Upper lobe of left lung (tissue), 4 donors: ENCODE results near the gene SHOC1.

Experiments
- POLR2A ChIP-seq, 4 donors: fragments of 450-650 bp; IDR thresholded peaks; one replicate each; pipeline ENCODE4 v1.5.1; 2016 to 2017; ENCODE audit warnings: antibody characterized with exemption in 4 of 4, mild to moderate bottlenecking in 2 of 4
- POLR2AphosphoS5 ChIP-seq, 2 donors: sonication (generic); formaldehyde crosslinking; IDR thresholded peaks; one replicate each; pipeline ENCODE4 v1.5.1; 2017; ENCODE audit warnings: antibody characterized with exemption in 2 of 2
- TF ChIP-seq, protein P1 (sequence below), 6 experiments: fragments of 450-650 bp in 4 of 6; fragments of 200-600 bp in 2 of 6; sonication (generic) in 2 of 6; IDR thresholded peaks; one replicate each; pipeline ENCODE4 v1.5.1; 2016 to 2019; ENCODE audit warnings: antibody characterized with exemption in 6 of 6

DNA sequence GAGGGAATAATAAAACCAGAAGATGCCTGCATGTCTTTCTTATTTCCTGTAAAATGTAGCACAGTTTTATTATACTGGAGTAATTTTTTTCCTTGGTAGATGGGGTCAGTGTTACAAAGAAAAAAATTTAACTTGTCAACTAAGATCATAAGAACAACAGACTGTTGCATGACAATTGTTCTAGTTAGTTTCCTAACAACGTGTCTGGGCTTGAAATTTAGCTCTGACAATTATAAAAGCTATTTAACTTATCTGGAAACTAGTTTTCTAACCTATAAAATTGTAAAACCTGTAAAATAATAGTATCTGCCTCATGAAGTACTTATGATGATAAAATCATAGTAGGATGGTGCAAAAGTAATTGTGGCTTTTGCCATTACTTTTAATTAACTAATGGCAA is 4.9 kb downstream of the SHOC1 start:
- TF ChIP-seq, protein P1, sequence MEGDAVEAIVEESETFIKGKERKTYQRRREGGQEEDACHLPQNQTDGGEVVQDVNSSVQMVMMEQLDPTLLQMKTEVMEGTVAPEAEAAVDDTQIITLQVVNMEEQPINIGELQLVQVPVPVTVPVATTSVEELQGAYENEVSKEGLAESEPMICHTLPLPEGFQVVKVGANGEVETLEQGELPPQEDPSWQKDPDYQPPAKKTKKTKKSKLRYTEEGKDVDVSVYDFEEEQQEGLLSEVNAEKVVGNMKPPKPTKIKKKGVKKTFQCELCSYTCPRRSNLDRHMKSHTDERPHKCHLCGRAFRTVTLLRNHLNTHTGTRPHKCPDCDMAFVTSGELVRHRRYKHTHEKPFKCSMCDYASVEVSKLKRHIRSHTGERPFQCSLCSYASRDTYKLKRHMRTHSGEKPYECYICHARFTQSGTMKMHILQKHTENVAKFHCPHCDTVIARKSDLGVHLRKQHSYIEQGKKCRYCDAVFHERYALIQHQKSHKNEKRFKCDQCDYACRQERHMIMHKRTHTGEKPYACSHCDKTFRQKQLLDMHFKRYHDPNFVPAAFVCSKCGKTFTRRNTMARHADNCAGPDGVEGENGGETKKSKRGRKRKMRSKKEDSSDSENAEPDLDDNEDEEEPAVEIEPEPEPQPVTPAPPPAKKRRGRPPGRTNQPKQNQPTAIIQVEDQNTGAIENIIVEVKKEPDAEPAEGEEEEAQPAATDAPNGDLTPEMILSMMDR (IDR thresholded peaks at IDR 0.05) = no peak
- no peak for TF ChIP-seq POLR2A (IDR thresholded peaks at IDR 0.05)
- TF ChIP-seq POLR2AphosphoS5 (IDR thresholded peaks at IDR 0.05) = no peak
